WTC11 (cell line): ENCODE measurements around the gene UBXN10.

Experiments used
- ESRRA ChIP-seq: sonication (generic); formaldehyde crosslinking; IDR thresholded peaks from 2 replicates; pipeline ENCODE4 v1.8.1; 2022; ENCODE audit warnings: mild to moderate bottlenecking, missing genetic modification reagents, borderline replicate concordance
- GABPB1 ChIP-seq: sonication (generic); formaldehyde crosslinking; IDR thresholded peaks from 2 replicates; pipeline ENCODE4 v1.8.1; 2023; ENCODE audit warnings: mild to moderate bottlenecking, missing genetic modification reagents
- NFE2L1 ChIP-seq: sonication (generic); formaldehyde crosslinking; IDR thresholded peaks from 2 replicates; pipeline ENCODE4 v1.8.1; 2023; ENCODE audit warnings: missing genetic modification reagents
- NR1H2 ChIP-seq: sonication (generic); formaldehyde crosslinking; IDR thresholded peaks from 2 replicates; pipeline ENCODE4 v1.9.0; 2021; ENCODE audit warnings: mild to moderate bottlenecking, moderate library complexity, missing genetic modification reagents
- SMAD4 ChIP-seq: sonication (generic); formaldehyde crosslinking; IDR thresholded peaks from 2 replicates; pipeline ENCODE4 v1.8.0; 2022; ENCODE audit warnings: mild to moderate bottlenecking, missing genetic modification reagents
- TCF7 ChIP-seq: sonication (generic); formaldehyde crosslinking; IDR thresholded peaks from 2 replicates; pipeline ENCODE4 v1.8.0; 2022; ENCODE audit warnings: mild to moderate bottlenecking, low read depth, missing genetic modification reagents, moderate library complexity
- ZNF232 ChIP-seq: sonication (generic); formaldehyde crosslinking; IDR thresholded peaks from 2 replicates; pipeline ENCODE4 v1.8.0; 2022; ENCODE audit warnings: mild to moderate bottlenecking, missing genetic modification reagents
- TF ChIP-seq, protein P1 (sequence below): fragments of 200-600 bp; IDR thresholded peaks from 2 replicates; pipeline ENCODE4 v1.8.0; 2022; ENCODE audit warnings: antibody characterized with exemption
- TF ChIP-seq, protein P2 (sequence below): sonication (generic); formaldehyde crosslinking; IDR thresholded peaks from 2 replicates; pipeline ENCODE4 v1.8.1; 2023; ENCODE audit warnings: mild to moderate bottlenecking, moderate library complexity, missing genetic modification reagents
- TF ChIP-seq, protein P3 (sequence below): sonication (generic); formaldehyde crosslinking; IDR thresholded peaks from 2 replicates; pipeline ENCODE4 v1.8.0; 2023; ENCODE audit warnings: mild to moderate bottlenecking, missing genetic modification reagents
- TF ChIP-seq, protein P4 (sequence below): sonication (generic); formaldehyde crosslinking; IDR thresholded peaks from 2 replicates; pipeline ENCODE4 v1.8.0; 2022; ENCODE audit warnings: mild to moderate bottlenecking, missing genetic modification reagents
- TF ChIP-seq, protein P5 (sequence below): sonication (generic); formaldehyde crosslinking; IDR thresholded peaks from 2 replicates; pipeline ENCODE4 v1.8.0; 2022; ENCODE audit warnings: mild to moderate bottlenecking, missing genetic modification reagents
- TF ChIP-seq, protein P6 (sequence below): sonication (generic); formaldehyde crosslinking; IDR thresholded peaks from 2 replicates; pipeline ENCODE4 v1.8.1; 2023; ENCODE audit warnings: mild to moderate bottlenecking, missing genetic modification reagents, moderate library complexity

DNA sequence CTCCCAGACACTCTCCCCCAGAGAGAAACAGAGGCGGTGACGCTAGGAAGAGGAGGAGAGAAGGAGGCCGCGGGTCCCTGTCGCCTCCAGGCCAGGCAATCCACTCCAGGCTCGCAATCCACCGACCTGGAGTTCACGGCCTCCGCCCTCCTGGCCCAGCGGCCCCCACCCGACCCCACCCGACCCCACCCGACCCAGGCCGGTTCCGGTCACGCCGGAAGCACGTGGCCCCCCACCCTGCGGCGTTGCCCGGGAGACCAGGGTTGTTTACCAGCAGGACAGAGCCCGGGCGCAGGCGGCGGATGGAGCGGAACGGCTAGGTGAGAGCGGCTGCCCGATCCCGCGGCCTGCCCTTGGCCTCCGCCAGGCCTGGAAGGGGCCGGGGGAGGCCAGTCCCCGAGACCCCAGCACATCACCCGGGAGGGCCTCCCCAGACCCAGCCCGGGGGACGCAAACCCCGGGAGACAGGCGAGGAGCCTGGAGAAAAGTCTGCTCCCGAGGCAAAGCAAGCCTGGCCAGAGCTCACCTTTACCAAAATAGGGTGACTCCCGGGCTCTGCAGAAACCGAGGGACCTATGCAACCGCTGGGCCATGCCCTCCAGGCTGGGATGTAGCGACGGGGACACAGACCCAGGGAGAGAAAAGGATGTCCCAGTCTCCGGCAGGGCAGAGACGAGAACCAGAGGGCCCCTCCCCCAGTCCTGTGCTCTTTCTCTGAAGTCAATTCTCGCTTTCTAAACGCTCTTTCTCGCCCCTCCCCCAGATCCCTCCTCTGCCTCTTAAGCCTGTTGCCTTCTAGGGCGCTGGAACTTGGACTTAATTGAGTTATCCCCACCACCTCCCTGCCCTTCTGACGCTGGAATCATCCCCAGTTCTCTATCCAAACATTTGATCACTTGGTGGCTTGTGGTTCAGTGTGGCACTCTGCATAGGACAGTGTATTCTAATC lies at the start of gene UBXN10, which contains the start of gene PLA2G2C:
- TF ChIP-seq, protein P1, sequence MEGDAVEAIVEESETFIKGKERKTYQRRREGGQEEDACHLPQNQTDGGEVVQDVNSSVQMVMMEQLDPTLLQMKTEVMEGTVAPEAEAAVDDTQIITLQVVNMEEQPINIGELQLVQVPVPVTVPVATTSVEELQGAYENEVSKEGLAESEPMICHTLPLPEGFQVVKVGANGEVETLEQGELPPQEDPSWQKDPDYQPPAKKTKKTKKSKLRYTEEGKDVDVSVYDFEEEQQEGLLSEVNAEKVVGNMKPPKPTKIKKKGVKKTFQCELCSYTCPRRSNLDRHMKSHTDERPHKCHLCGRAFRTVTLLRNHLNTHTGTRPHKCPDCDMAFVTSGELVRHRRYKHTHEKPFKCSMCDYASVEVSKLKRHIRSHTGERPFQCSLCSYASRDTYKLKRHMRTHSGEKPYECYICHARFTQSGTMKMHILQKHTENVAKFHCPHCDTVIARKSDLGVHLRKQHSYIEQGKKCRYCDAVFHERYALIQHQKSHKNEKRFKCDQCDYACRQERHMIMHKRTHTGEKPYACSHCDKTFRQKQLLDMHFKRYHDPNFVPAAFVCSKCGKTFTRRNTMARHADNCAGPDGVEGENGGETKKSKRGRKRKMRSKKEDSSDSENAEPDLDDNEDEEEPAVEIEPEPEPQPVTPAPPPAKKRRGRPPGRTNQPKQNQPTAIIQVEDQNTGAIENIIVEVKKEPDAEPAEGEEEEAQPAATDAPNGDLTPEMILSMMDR, result no peak
- TF ChIP-seq, protein P2, sequence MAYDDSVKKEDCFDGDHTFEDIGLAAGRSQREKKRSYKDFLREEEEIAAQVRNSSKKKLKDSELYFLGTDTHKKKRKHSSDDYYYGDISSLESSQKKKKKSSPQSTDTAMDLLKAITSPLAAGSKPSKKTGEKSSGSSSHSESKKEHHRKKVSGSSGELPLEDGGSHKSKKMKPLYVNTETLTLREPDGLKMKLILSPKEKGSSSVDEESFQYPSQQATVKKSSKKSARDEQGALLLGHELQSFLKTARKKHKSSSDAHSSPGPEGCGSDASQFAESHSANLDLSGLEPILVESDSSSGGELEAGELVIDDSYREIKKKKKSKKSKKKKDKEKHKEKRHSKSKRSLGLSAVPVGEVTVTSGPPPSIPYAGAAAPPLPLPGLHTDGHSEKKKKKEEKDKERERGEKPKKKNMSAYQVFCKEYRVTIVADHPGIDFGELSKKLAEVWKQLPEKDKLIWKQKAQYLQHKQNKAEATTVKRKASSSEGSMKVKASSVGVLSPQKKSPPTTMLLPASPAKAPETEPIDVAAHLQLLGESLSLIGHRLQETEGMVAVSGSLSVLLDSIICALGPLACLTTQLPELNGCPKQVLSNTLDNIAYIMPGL, result no peak
- TF ChIP-seq GABPB1 (CRISPR knock-in tag) (no peak), SMAD4 (no peak), NR1H2 (CRISPR knock-in tag) (no peak), ZNF232 (CRISPR knock-in tag) (no peak), ESRRA (CRISPR knock-in tag) (no peak), NFE2L1 (CRISPR knock-in tag) (no peak), TCF7 (CRISPR knock-in tag) (no peak)
- TF ChIP-seq, protein P3, sequence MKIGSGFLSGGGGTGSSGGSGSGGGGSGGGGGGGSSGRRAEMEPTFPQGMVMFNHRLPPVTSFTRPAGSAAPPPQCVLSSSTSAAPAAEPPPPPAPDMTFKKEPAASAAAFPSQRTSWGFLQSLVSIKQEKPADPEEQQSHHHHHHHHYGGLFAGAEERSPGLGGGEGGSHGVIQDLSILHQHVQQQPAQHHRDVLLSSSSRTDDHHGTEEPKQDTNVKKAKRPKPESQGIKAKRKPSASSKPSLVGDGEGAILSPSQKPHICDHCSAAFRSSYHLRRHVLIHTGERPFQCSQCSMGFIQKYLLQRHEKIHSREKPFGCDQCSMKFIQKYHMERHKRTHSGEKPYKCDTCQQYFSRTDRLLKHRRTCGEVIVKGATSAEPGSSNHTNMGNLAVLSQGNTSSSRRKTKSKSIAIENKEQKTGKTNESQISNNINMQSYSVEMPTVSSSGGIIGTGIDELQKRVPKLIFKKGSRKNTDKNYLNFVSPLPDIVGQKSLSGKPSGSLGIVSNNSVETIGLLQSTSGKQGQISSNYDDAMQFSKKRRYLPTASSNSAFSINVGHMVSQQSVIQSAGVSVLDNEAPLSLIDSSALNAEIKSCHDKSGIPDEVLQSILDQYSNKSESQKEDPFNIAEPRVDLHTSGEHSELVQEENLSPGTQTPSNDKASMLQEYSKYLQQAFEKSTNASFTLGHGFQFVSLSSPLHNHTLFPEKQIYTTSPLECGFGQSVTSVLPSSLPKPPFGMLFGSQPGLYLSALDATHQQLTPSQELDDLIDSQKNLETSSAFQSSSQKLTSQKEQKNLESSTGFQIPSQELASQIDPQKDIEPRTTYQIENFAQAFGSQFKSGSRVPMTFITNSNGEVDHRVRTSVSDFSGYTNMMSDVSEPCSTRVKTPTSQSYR, result no peak
- TF ChIP-seq, protein P4, sequence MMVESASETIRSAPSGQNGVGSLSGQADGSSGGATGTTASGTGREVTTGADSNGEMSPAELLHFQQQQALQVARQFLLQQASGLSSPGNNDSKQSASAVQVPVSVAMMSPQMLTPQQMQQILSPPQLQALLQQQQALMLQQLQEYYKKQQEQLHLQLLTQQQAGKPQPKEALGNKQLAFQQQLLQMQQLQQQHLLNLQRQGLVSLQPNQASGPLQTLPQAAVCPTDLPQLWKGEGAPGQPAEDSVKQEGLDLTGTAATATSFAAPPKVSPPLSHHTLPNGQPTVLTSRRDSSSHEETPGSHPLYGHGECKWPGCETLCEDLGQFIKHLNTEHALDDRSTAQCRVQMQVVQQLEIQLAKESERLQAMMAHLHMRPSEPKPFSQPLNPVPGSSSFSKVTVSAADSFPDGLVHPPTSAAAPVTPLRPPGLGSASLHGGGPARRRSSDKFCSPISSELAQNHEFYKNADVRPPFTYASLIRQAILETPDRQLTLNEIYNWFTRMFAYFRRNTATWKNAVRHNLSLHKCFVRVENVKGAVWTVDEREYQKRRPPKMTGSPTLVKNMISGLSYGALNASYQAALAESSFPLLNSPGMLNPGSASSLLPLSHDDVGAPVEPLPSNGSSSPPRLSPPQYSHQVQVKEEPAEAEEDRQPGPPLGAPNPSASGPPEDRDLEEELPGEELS (CRISPR knock-in tag), result no peak
- TF ChIP-seq, protein P5, sequence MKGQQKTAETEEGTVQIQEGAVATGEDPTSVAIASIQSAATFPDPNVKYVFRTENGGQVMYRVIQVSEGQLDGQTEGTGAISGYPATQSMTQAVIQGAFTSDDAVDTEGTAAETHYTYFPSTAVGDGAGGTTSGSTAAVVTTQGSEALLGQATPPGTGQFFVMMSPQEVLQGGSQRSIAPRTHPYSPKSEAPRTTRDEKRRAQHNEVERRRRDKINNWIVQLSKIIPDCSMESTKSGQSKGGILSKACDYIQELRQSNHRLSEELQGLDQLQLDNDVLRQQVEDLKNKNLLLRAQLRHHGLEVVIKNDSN (CRISPR knock-in tag), result peak; percentile 79; the same call in 1 of the 2 replicates
- TF ChIP-seq, protein P6, sequence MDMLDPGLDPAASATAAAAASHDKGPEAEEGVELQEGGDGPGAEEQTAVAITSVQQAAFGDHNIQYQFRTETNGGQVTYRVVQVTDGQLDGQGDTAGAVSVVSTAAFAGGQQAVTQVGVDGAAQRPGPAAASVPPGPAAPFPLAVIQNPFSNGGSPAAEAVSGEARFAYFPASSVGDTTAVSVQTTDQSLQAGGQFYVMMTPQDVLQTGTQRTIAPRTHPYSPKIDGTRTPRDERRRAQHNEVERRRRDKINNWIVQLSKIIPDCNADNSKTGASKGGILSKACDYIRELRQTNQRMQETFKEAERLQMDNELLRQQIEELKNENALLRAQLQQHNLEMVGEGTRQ (CRISPR knock-in tag), result no peak; the same call in none of the 2 replicates
